A673 (cell line): ENCODE measurements around the gene SCGB1C1. TPM values are rescaled to one million over a fixed set of nuclear protein-coding genes. Genes with fewer than 3 reads are reported as not detected.

Source experiments
- BruUV-seq: library from RNA; stranded (reverse); fragments of 400-500 nt; replicated peaks from 2 replicates; lab custom pipeline; 2021; lab: Mats Ljungman, UMichigan
- CTCF ChIA-PET: fragments of 300-600 bp; sonication (Branson Sonifier 250); formaldehyde crosslinking; loops from one replicate; lab custom pipeline; 2022; ENCODE audit warnings: antibody characterized with exemption; lab: Charles Lee
- POLR2A ChIA-PET: fragments of 300-600 bp; sonication (Branson Sonifier 250); formaldehyde crosslinking; loops from one replicate; lab custom pipeline; 2022; ENCODE audit warnings: antibody characterized with exemption; ENCODE audit not compliant: low non-redundant PET; lab: Charles Lee
- DNase-seq: peaks from one replicate; pipeline ENCODE4 v3.0.0-alpha.2; 2015; ENCODE audit warnings: low spot score
- H3K27ac ChIP-seq: fragments of 200-600 bp; sonication (generic); 2 replicates; pipeline ENCODE4 v1.5.1; 2016; ENCODE audit warnings: mixed run types, low read depth, mild to moderate bottlenecking, mixed read lengths, antibody characterized with exemption, low read length; ENCODE audit not compliant: poor library complexity, severe bottlenecking
- H3K27me3 ChIP-seq: fragments of 200-600 bp; sonication (generic); replicated peaks from 2 replicates; pipeline ENCODE4 v1.6.1; 2017; ENCODE audit warnings: mixed run types, low read depth, mild to moderate bottlenecking, mixed read lengths, antibody characterized with exemption, low read length; ENCODE audit not compliant: insufficient read depth, poor library complexity
- H3K36me3 ChIP-seq: fragments of 200-600 bp; sonication (generic); 2 replicates; pipeline ENCODE4 v1.6.1; 2016; ENCODE audit warnings: mixed run types, mild to moderate bottlenecking, mixed read lengths, antibody characterized with exemption, low read length; ENCODE audit not compliant: insufficient read depth, poor library complexity, severe bottlenecking
- H3K4me1 ChIP-seq: fragments of 200-600 bp; sonication (generic); 2 replicates; pipeline ENCODE4 v1.6.1; 2017; ENCODE audit warnings: mixed run types, mild to moderate bottlenecking, mixed read lengths, antibody characterized with exemption, low read length; ENCODE audit not compliant: insufficient read depth, poor library complexity, severe bottlenecking
- H3K4me3 ChIP-seq: fragments of 200-600 bp; sonication (generic); 2 replicates; pipeline ENCODE4 v1.5.1; 2016; ENCODE audit warnings: low read depth, mixed run types, mild to moderate bottlenecking, mixed read lengths, low read length; ENCODE audit not compliant: poor library complexity, severe bottlenecking
- H3K9me3 ChIP-seq: fragments of 200-600 bp; sonication (generic); 2 replicates; pipeline ENCODE4 v1.6.1; 2016; ENCODE audit warnings: mixed run types, low read depth, mild to moderate bottlenecking, mixed read lengths, antibody characterized with exemption, low read length; ENCODE audit not compliant: poor library complexity, severe bottlenecking
- EZH2 ChIP-seq: fragments of 200-600 bp; sonication (generic); IDR thresholded peaks from 2 replicates; pipeline ENCODE4 v1.6.1; 2017; ENCODE audit warnings: borderline replicate concordance, low read depth, mild to moderate bottlenecking, mixed read lengths, antibody characterized with exemption, low read length; ENCODE audit not compliant: poor library complexity, severe bottlenecking
- intact Hi-C: fragments of 100-400 bp; cut with micrococcal nuclease; formaldehyde crosslinking; loops from one replicate; pipeline ENCODE4 v1.10.0; 2022; ENCODE audit not compliant: unreplicated experiment
- total RNA-seq: library from RNA; stranded (reverse); gene quantifications from 2 replicates; pipeline ENCODE4 v1.2.3, GENCODE V29; 2021
- TF ChIP-seq, protein P1 (sequence below): fragments of 300-800, 200-600 bp; sonication (generic); conservative IDR thresholded peaks from 2 replicates; pipeline ENCODE4 v1.5.1; 2017; ENCODE audit warnings: low read depth, mild to moderate bottlenecking, antibody characterized with exemption, low read length, moderate library complexity, mixed read lengths

Gene SCGB1C1
- total RNA-seq, 1 experiment from 2014 or later, result not detected

DNA sequence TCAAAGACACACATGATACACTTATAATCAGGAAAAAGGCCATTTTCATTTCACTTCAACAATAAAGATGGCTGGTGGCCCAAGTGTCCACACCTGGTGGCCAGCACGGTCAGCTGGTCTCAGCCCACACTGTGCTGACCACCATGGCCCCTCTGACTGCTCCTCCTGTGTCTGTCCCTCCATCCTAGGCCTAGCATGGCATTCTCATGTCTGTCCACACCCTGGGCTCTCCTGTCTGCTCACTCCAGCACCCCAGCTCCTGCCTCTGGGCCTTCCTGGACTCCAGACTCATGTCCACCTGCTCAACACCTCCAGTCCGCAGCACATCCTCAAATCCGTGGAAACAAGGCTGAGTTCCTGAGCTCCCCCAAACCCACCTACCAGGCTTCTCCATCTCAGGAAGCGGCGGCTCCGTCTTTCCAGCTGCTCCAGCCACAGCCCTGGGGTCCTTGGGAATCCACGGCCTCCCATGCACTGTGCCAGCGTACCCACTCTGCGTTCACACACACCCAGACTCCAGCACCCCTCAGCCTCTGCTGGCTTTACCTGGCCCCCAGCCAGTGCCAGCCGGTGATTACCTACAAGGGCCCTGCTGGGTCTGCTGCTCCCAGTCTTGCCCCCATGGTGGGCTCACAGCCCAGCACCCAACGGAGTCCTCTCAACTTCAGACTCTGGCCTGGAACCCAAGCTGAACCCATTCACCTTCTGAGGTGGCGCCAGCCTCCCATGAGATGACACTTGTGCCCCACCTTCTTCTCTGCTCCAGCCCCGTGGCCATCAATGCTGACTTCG, 29.3 kb downstream of the SCGB1C1 start:
- Histone ChIP-seq H3K9me3 (no peaks in the 10 kb centered on the region), H3K27ac (no peak overlapping the region), H3K27me3 (no peaks in the 10 kb centered on the region), H3K4me3 (no peak overlapping the region), H3K4me1 (peaks cover 8% of the 10 kb centered on the region), H3K36me3 (no peaks in the 10 kb centered on the region)
- TF ChIP-seq, protein P1, sequence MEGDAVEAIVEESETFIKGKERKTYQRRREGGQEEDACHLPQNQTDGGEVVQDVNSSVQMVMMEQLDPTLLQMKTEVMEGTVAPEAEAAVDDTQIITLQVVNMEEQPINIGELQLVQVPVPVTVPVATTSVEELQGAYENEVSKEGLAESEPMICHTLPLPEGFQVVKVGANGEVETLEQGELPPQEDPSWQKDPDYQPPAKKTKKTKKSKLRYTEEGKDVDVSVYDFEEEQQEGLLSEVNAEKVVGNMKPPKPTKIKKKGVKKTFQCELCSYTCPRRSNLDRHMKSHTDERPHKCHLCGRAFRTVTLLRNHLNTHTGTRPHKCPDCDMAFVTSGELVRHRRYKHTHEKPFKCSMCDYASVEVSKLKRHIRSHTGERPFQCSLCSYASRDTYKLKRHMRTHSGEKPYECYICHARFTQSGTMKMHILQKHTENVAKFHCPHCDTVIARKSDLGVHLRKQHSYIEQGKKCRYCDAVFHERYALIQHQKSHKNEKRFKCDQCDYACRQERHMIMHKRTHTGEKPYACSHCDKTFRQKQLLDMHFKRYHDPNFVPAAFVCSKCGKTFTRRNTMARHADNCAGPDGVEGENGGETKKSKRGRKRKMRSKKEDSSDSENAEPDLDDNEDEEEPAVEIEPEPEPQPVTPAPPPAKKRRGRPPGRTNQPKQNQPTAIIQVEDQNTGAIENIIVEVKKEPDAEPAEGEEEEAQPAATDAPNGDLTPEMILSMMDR, result no peak
- no peak for TF ChIP-seq EZH2
- ChIA-PET CTCF (no interaction called here), POLR2A (no interaction called here)
- intact Hi-C loops, result no loop called here
- DNase-seq, result no peak
- no TSS peak for BruUV-seq

DNA sequence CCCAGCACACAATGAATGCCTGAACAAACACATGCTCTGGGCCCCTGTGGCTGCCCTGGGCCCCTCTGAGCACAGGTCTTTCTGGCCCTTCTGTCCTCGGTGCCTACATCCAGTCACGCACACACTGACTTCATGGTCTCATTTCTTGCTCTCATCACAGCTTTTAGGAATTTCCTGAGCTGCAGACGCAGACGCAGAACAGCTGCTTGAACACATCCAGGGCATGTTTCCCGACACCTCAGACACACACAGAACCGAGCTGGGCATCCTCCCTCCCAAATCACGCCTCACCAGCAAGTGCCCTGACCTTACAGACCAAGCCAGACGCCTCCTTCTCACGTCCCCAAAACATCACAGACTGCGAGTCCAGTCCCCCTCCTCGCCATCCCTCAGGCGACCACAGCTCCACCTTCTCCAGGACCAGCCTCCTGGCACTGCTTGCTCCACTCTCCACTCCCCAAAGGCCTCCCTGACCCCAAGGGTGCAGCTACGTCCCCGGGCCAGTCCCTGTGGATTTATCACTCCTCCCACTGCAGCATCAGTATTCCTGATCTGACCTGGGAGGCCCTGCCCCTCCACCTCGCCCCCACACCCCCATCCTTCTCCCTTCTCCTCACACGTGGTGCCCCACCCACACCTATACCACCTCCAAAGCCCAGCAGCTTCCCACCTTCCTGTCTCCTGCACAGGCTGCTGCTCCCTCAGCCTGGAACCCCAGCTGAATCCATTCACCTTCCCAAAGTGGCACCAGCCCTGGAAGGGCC, 30.3 kb downstream of the SCGB1C1 start:
- no peaks in the 10 kb centered on the region for H3K36me3 ChIP-seq
- no TSS peak for BruUV-seq
- H3K27me3 ChIP-seq, result no peaks in the 10 kb centered on the region
- TF ChIP-seq, protein P1, result no peak
- TF ChIP-seq EZH2, result no peak
- ChIA-PET POLR2A (no interaction called here), CTCF (no interaction called here)
- no peaks in the 10 kb centered on the region for H3K4me1 ChIP-seq
- no peaks in the 10 kb centered on the region for H3K9me3 ChIP-seq
- H3K4me3 ChIP-seq, result no peak overlapping the region
- no peak overlapping the region for H3K27ac ChIP-seq
- no peak for DNase-seq
- intact Hi-C loops, result no loop called here

DNA sequence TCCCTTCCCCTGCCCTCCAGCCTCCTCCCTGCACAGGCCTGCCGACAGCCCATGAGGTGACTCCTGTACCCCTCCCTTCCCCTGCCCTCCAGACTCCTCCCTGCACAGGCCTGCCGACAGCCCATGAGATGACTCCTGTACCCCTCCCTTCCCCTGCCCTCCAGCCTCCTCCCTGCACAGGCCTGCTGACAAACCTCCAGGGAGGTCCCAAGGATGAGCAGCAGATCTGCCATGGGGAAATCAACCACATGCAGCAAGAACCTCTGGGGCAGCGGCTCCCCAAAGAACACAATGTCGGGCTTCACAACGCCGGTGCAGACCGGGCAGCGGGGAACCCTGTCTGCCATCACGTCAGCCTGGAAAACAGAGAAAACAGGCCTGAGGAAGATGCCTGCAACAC, 31.0 kb downstream of the SCGB1C1 start:
- Histone ChIP-seq H3K36me3 (no peaks in the 10 kb centered on the region), H3K27me3 (no peaks in the 10 kb centered on the region), H3K27ac (no peak overlapping the region), H3K4me1 (no peaks in the 10 kb centered on the region), H3K9me3 (no peaks in the 10 kb centered on the region), H3K4me3 (no peak overlapping the region)
- POLR2A ChIA-PET, result no interaction called here
- no peak for DNase-seq
- intact Hi-C loops, result no loop called here
- no TSS peak for BruUV-seq
- TF ChIP-seq, protein P1, result no peak
- TF ChIP-seq EZH2, result no peak
- CTCF ChIA-PET, result no interaction called here
